ENCODE results near the gene MAP7D1.
"Not testable (repeated sequence)": the region's sequence is repeated elsewhere in the genome, so short reads cannot be mapped to it uniquely, and the experiment has no call there.

Gene MAP7D1

GRCh38 chr1:36168514-36168913 lies 12.6 kb downstream of the MAP7D1 start:
- no peak for DNase-seq (ENCODE audit: low read depth)

- DNase-seq (ENCODE audit: low read depth): no peak
These were observed 14.9 kb downstream of the MAP7D1 start for GRCh38 chr1:36170643-36171412.

GRCh38 chr1:36172017-36172747 lies 16.2 kb downstream of the MAP7D1 start:
- DNase-seq (ENCODE audit: low read depth): no peak

GRCh38 chr1:36172983-36173382 lies 17.0 kb downstream of the MAP7D1 start:
- peak; percentile 97 for DNase-seq (ENCODE audit: low read depth)

DNA sequence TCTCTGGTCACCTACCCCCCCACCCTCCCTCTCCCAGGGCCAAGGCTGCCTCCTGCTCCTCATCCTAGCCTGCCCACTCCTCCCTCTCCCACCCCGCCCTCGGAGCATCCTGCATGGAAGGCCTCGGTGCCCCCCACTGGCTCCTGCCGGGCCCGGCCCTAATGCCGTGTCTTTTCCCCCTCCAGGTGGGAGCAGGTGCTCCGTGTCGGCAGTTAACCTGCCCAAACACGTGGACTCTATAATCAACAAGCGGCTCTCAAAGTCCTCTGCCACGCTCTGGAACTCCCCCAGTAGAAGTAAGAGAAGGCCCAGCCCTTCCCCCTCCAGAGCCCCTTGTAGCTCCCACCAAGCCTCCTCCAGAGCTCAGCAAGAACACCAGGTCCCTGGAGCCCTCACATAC lies 18.8 kb downstream of the MAP7D1 start:
- no peak for DNase-seq (ENCODE audit: low read depth)

DNA sequence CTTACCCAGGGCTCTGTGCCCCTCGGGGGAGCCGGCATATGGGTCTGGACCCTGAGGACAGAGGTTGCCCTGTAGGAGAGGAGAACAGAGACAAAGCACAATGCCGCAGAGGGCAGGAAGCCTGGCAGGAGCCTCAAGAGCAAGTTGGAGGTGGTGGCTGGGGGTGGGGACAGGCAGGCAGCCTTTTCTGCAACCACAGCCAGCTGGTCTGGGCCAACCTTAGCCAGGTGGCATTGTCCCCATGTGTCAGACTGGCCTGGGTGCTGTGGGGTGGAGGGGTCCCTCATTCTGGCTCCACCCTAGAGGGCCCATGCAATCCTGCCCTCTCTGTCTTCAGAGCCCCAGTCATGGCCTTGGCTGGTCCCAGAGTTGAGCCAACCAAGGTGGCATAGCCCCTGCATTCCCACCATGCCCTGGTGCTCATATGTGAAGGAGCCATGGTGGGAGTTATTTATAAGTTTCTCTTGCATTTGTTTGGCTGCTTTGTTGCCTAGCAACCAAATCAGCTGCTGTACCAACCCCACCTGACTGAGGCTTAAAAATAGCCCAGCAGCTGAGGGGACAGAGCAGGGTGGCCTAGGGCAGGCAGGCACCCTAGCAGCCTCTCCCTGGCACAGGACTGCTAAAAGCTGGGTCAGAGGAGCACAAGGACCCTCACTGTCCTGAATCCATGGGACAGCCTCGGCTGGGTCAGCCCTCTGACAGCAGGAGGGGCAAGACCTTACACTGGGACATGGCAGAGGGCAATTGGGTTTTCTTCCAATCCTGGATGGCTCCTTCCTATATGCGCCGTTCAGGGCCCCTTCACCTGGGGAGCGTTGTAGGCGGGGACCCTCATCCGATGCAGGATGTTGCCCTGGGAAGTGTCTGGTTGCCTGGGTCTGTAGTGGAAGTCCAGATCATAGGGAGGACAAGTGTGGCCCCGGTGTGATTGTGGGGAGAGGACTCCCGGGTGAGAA lies 19.5 kb downstream of the MAP7D1 start:
- DNase-seq (ENCODE audit: low read depth): no peak

GRCh38 chr1:36176106-36176949 lies 20.4 kb downstream of the MAP7D1 start:
- DNase-seq (ENCODE audit: low read depth): no peak

GRCh38 chr1:36177589-36178431 lies 21.9 kb downstream of the MAP7D1 start:
- no peak for DNase-seq (ENCODE audit: low read depth)

- no peak for DNase-seq (ENCODE audit: low read depth)
These were observed 22.7 kb downstream of the MAP7D1 start for GRCh38 chr1:36178471-36179219.

- no peak for DNase-seq (ENCODE audit: low read depth)
These were observed 23.2 kb downstream of the MAP7D1 start for GRCh38 chr1:36179220-36179600.

DNA sequence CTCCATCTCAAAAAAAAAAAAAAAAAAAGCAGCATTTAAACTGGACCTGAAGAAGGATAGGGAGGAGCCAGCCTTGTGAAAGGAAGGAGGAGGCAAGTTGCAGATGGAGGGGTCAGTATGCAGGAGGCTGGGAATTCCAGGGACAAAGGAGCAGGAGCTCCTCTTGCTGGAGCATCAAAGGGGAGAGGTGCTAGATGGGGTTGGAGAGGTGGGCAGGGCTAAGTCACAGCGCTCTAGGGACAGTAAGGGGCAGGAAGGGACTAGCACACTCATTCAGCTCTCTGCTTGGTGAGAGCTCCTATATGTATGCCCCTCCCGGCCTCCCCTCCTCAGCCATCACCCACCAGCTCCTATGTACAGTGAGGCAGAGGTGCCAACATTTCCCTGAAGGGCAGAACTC lies 26.8 kb downstream of the MAP7D1 start:
- DNase-seq (ENCODE audit: low read depth): no peak

DNA sequence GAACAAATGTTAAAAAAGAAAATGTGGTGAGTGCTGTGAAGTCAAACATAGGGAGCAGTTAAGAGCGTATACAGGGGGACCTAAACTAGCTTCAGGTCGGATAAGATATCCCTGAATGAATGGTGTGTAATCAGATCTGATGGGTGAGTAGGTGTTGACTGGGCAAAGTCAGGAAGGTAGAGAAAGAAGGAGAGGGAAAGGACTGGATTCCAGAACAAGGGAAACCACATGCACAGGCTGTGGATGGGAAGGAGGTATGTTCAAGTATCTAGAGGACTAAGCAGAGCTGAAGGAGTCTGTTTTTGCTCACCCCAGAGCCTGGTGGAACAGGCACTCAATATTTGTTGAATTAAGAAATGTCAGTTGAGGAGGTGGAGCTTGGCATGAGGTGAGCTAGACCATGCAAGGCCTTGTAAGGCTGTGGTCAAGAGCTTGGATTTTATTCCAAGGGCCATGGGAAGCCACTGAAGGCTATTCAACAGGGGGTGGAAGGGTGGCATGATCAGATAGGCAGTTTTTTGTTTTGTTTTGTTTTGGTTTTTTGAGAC lies 27.4 kb downstream of the MAP7D1 start:
- DNase-seq (ENCODE audit: low read depth): no peak

GRCh38 chr1:36187800-36188593 lies 32.0 kb downstream of the MAP7D1 start:
- DNase-seq (ENCODE audit: low read depth): peak; percentile 93

DNA sequence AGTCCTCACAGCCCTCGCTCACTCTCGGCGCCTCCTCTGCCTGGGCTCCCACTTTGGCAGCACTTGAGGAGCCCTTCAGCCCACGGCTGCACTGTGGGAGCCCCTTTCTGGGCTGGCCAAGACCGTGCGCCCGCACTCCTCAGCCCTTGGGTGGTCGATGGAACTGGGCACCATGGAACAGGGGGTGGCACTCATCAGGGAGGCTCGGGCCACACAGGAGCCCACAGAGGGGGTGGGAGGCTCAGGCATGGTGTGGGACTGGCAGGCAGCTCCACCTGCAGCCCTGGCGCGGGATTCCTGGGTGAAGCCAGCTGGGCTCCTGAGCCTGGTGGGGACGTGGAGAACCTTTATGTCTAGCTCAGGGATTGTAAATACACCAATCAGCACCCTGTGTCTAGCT lies 40.8 kb downstream of the MAP7D1 start:
- not testable (repeated sequence) for DNase-seq (ENCODE audit: low read depth)

DNA sequence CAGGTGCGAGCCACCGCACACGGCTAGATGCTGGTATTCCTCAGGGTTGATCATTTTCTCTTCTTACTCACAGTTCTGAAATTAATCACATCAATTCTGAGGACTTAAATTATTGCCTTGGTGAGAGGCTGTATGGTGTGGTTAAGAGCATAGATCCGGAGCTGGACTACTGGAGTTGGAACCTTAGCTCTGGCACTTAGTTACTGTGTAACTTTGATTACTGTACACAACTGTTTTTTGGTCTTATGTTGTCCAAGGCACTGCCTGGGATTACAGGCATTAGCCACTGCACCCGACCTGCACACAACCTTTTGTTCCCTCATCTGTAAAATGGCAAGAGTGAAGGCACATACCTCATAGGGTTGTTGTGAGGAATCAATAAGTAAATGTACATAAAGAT lies 42.7 kb downstream of the MAP7D1 start:
- no peak for DNase-seq (ENCODE audit: low read depth)

DNA sequence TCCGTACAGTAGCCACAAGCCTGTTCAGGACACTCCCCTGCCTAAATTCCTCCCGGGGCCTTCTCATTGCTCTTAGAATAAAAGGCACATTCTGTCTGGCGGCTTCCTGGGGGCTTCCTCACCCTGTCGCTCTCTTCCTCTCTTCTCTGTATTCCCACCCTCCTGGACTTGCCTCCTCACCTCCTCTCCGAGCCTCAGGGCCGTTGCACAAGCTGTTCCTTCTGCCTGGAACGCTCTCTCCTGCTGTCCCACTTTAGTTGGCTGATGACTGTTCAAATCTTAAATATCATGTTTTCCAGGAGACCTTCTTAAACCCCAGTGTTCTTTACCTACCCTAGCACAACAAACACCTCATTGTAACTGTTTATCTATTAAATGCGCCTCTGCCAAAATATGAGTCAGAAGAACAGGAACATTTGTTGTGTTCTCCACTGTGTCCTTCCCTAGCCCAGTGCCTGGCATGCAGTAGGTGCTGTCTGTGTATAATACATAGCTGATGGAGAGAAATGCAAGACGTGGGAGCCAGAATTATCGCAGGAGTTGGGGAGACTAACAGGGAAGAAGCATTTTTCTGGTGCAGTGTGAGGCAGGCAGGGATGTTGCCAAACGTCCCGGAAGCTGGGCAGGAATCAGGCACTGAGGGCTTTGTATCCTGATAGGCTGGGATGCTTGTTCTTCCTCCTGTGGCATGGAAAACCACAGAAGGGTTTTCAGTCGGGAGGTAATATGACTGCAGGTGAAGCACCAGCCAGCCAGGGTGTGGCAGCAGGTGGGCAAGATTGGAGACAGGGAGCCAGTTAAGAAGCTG lies 44.2 kb downstream of the MAP7D1 start:
- DNase-seq (ENCODE audit: low read depth): peak; percentile 43

- DNase-seq (ENCODE audit: low read depth): no peak
These were observed 47.1 kb downstream of the MAP7D1 start for GRCh38 chr1:36203027-36203553.

All from ELR (cell line).